IMR-90 (cell line): ENCODE data around the gene FBXL13. TPM values are rescaled to one million over a fixed set of nuclear protein-coding genes. Genes with fewer than 3 reads are reported as not detected.

Experiments
- ATAC-seq: fragments of 200-7000 bp; cut with Tn5 transposase; 2 replicates; pipeline ENCODE4 v1.9.1; 2020; ENCODE audit warnings: low read depth, mild to moderate bottlenecking, moderate library complexity
- BruUV-seq: library from RNA; stranded (reverse); fragments of 400-500 nt; replicated peaks from 2 replicates; lab custom pipeline; 2021; lab: Mats Ljungman, UMichigan
- CTCF ChIA-PET: fragments of 300-600 bp; formaldehyde crosslinking; extraction: SDS; loops from one replicate; lab custom pipeline; 2021; ENCODE audit warnings: antibody characterized with exemption; lab: Yijun Ruan, JAX
- POLR2A ChIA-PET: fragments of 300-600 bp; sonication (Branson Sonifier 250); formaldehyde crosslinking; loops from one replicate; lab custom pipeline; 2022; ENCODE audit warnings: antibody characterized with exemption; ENCODE audit not compliant: unreplicated experiment; lab: Charles Lee
- DNase-seq: peaks from one replicate; pipeline ENCODE4 v3.0.0; 2013
- H2AFZ ChIP-seq: replicated peaks from 2 replicates; pipeline ENCODE3; 2013; ENCODE audit warnings: low read length, mild to moderate bottlenecking; ENCODE audit not compliant: poor library complexity
- H2AK5ac ChIP-seq: 2 replicates; pipeline ENCODE4 v1.6.1; 2013; ENCODE audit warnings: low read depth, low read length, inconsistent platforms
- H2AK9ac ChIP-seq: replicated peaks from 2 replicates; pipeline ENCODE3; 2013; ENCODE audit warnings: mild to moderate bottlenecking, low read depth, low read length, moderate library complexity; ENCODE audit not compliant: poor library complexity
- H2BK120ac ChIP-seq: 2 replicates; pipeline ENCODE4 v1.6.1; 2013; ENCODE audit warnings: low read depth, low read length, inconsistent platforms
- H2BK15ac ChIP-seq: 3 replicates; pipeline ENCODE4 v1.6.1; 2013; ENCODE audit warnings: low read depth, low read length, inconsistent platforms
- H2BK20ac ChIP-seq: 2 replicates; pipeline ENCODE4 v1.6.1; 2013; ENCODE audit warnings: low read depth, mild to moderate bottlenecking, inconsistent platforms, low read length, moderate library complexity
- H2BK5ac ChIP-seq: 2 replicates; pipeline ENCODE4 v1.6.1; 2013; ENCODE audit warnings: mild to moderate bottlenecking, low read depth, low read length, inconsistent platforms; ENCODE audit not compliant: poor library complexity, severe bottlenecking
- H3K14ac ChIP-seq: replicated peaks from 2 replicates; pipeline ENCODE4 v1.6.1; 2013; ENCODE audit warnings: low read depth, low read length, inconsistent platforms
- H3K18ac ChIP-seq: 2 replicates; pipeline ENCODE4 v1.6.1; 2013; ENCODE audit warnings: low read depth, low read length, control low read depth
- H3K23ac ChIP-seq: 2 replicates; pipeline ENCODE4 v1.6.1; 2013; ENCODE audit warnings: low read depth, low read length, inconsistent platforms
- H3K27ac ChIP-seq: 2 replicates; pipeline ENCODE4 v1.5.1; 2013; ENCODE audit warnings: mild to moderate bottlenecking, control low read depth, low read length; ENCODE audit not compliant: insufficient read depth
- H3K27me3 ChIP-seq: 2 replicates; pipeline ENCODE4 v1.6.1; 2013; ENCODE audit warnings: low read length; ENCODE audit not compliant: control insufficient read depth, insufficient read depth
- H3K36me3 ChIP-seq: 2 replicates; pipeline ENCODE4 v1.6.1; 2013; ENCODE audit warnings: low read length, mixed read lengths; ENCODE audit not compliant: control insufficient read depth, insufficient read depth
- H3K4ac ChIP-seq: 2 replicates; pipeline ENCODE4 v1.6.1; 2013; ENCODE audit warnings: low read depth, low read length, inconsistent platforms
- H3K4me1 ChIP-seq: 2 replicates; pipeline ENCODE4 v1.6.1; 2013; ENCODE audit warnings: low read length, mixed read lengths; ENCODE audit not compliant: control insufficient read depth, insufficient read depth
- H3K4me2 ChIP-seq: 2 replicates; pipeline ENCODE4 v1.6.1; 2013; ENCODE audit warnings: low read depth, mild to moderate bottlenecking, control low read depth, low read length, moderate library complexity
- H3K4me3 ChIP-seq: 2 replicates; pipeline ENCODE4 v1.5.1; 2013; ENCODE audit warnings: low read depth, mild to moderate bottlenecking, control low read depth, low read length, moderate library complexity; ENCODE audit not compliant: insufficient read depth
- H3K56ac ChIP-seq: 2 replicates; pipeline ENCODE4 v1.6.1; 2013; ENCODE audit warnings: low read length, inconsistent platforms; ENCODE audit not compliant: insufficient read depth; ENCODE audit errors: extremely low read depth
- H3K79me1 ChIP-seq, 2 experiments: 2 replicates each; pipeline ENCODE4 v1.6.1; 2013; ENCODE audit warnings: low read length in 2 of 2, inconsistent platforms in 1 of 2, low read depth in 1 of 2
- H3K9ac ChIP-seq: 2 replicates; pipeline ENCODE4 v1.6.1; 2013; ENCODE audit warnings: low read depth, low read length, control low read depth
- H3K9me1 ChIP-seq: 2 replicates; pipeline ENCODE4 v1.6.1; 2013; ENCODE audit warnings: low read length, inconsistent platforms; ENCODE audit not compliant: insufficient read depth
- H3K9me3 ChIP-seq: 2 replicates; pipeline ENCODE4 v1.6.1; 2013; ENCODE audit warnings: low read length; ENCODE audit not compliant: control insufficient read depth, insufficient read depth
- H4K20me1 ChIP-seq: 2 replicates; pipeline ENCODE4 v1.6.1; 2013; ENCODE audit warnings: low read length, inconsistent platforms; ENCODE audit not compliant: insufficient read depth
- H4K5ac ChIP-seq: 2 replicates; pipeline ENCODE4 v1.6.1; 2013; ENCODE audit warnings: mild to moderate bottlenecking, low read depth, low read length, control low read depth
- H4K8ac ChIP-seq, 2 experiments: 2 replicates each; pipeline ENCODE4 v1.6.1; 2013; ENCODE audit warnings: low read depth in 2 of 2, low read length in 2 of 2, control low read depth in 1 of 2, inconsistent platforms in 1 of 2
- H4K91ac ChIP-seq: 2 replicates; pipeline ENCODE4 v1.6.1; 2013; ENCODE audit warnings: low read depth, low read length, inconsistent platforms; ENCODE audit not compliant: insufficient read depth
- BHLHE40 ChIP-seq: fragments of 150-350 bp; IDR thresholded peaks from 2 replicates; pipeline ENCODE4 v1.6.1; 2016; ENCODE audit warnings: mild to moderate bottlenecking, low read depth, low read length
- CEBPB ChIP-seq: IDR thresholded peaks from 2 replicates; pipeline ENCODE4 v1.6.1; 2012; ENCODE audit warnings: low read depth, low read length, improper control_type of control experiment
- CHD1 ChIP-seq: IDR thresholded peaks from 2 replicates; pipeline ENCODE4 v1.6.1; 2012; ENCODE audit warnings: low read depth, low read length, improper control_type of control experiment
- FOS ChIP-seq: fragments of 150-350 bp; IDR thresholded peaks from 2 replicates; pipeline ENCODE4 v1.6.1; 2016; ENCODE audit warnings: low read depth, low read length
- MAFK ChIP-seq: IDR thresholded peaks from 2 replicates; pipeline ENCODE4 v1.6.1; 2012; ENCODE audit warnings: low read depth, low read length, improper control_type of control experiment
- MAZ ChIP-seq: IDR thresholded peaks from 2 replicates; pipeline ENCODE4 v1.6.1; 2012; ENCODE audit warnings: low read depth, mild to moderate bottlenecking, low read length, improper control_type of control experiment, moderate library complexity, borderline replicate concordance
- MXI1 ChIP-seq: IDR thresholded peaks from 2 replicates; pipeline ENCODE4 v1.6.1; 2012; ENCODE audit warnings: low read depth, mild to moderate bottlenecking, low read length, moderate library complexity, borderline replicate concordance
- NFE2L2 ChIP-seq: fragments of 150-350 bp; IDR thresholded peaks from 2 replicates; pipeline ENCODE4 v1.6.1; 2016; ENCODE audit warnings: low read depth, mild to moderate bottlenecking, low read length
- POLR2A ChIP-seq: IDR thresholded peaks from 2 replicates; pipeline ENCODE4 v1.6.1; 2012; ENCODE audit warnings: mild to moderate bottlenecking, low read depth, low read length
- RAD21 ChIP-seq: IDR thresholded peaks from 2 replicates; pipeline ENCODE4 v1.6.1; 2012; ENCODE audit warnings: low read length, improper control_type of control experiment
- RCOR1 ChIP-seq: IDR thresholded peaks from 2 replicates; pipeline ENCODE4 v1.6.1; 2012; ENCODE audit warnings: mild to moderate bottlenecking, low read length, improper control_type of control experiment; ENCODE audit not compliant: insufficient replicate concordance
- RFX5 ChIP-seq: IDR thresholded peaks from 2 replicates; pipeline ENCODE4 v1.8.0; 2012; ENCODE audit warnings: low read depth, mild to moderate bottlenecking, low read length, moderate library complexity
- SMC3 ChIP-seq: fragments of 150-350 bp; IDR thresholded peaks from 2 replicates; pipeline ENCODE4 v1.6.1; 2016; ENCODE audit warnings: low read depth, mild to moderate bottlenecking, antibody characterized with exemption, low read length, moderate library complexity
- WGBS, 2 experiments: methylation state at CpG; one replicate each; pipeline versions ENCODE4 v1.1.5 to v1.1.7; 2013; ENCODE audit warnings: missing lambda C conversion rate in 2 of 2; ENCODE audit not compliant: insufficient read length in 1 of 2; ENCODE audit errors: extremely low coverage in 2 of 2; 5-methylcytosine and 5-hydroxymethylcytosine counted together
- dilution Hi-C: fragments of 300-500 bp; cut with HindIII; formaldehyde crosslinking; loops from one replicate; pipeline ENCODE4 v1.14.3; 2018; ENCODE audit warnings: low sequenced_read_pairs; ENCODE audit not compliant: unreplicated experiment
- in situ Hi-C: fragments of 300-500 bp; cut with MboI; formaldehyde crosslinking; loops from 3 replicates; pipeline ENCODE4 v1.14.3; 2019; ENCODE audit warnings: low sequenced_read_pairs, inconsistent platforms, mixed read lengths
- intact Hi-C: fragments of 100-400 bp; cut with micrococcal nuclease; formaldehyde crosslinking; loops from 2 replicates; pipeline ENCODE4 v1.10.0; 2022
- polyA plus RNA-seq, 3 experiments: library from polyadenylated mRNA; depleted of rRNA; stranded (reverse); fragments of >200 nt; gene quantifications; 2 replicates each; pipeline ENCODE4 v1.2.3, GENCODE V29; 2012; ENCODE audit warnings: low replicate concordance in 1 of 3
- total RNA-seq: library from RNA; depleted of rRNA; stranded (reverse); fragments of >200 nt; gene quantifications from 2 replicates; pipeline ENCODE4 v1.2.3, GENCODE V29; 2012
- TF ChIP-seq, protein P1 (sequence below): fragments of 150-350 bp; IDR thresholded peaks from 2 replicates; pipeline ENCODE4 v1.6.1; 2017; ENCODE audit warnings: mild to moderate bottlenecking, antibody characterized with exemption, low read length, low read depth
- TF ChIP-seq, protein P2 (sequence below): conservative IDR thresholded peaks from 2 replicates; pipeline ENCODE4 v1.5.1; 2012; ENCODE audit warnings: mild to moderate bottlenecking, low read depth, low read length, improper control_type of control experiment

Gene FBXL13
- total and polyA plus RNA-seq, 2 of the 4 experiments (the other 2 are of a cell fraction): 0.24 to 0.36 TPM

- Histone ChIP-seq H2BK5ac (no peak overlapping the region), H3K4ac (no peak overlapping the region), H3K36me3 (peaks cover 9% of the 10 kb centered on the region), H2AK5ac (no peak overlapping the region), H3K27me3 (no peaks in the 10 kb centered on the region), H3K9ac (no peak overlapping the region), H3K9me3 (no peaks in the 10 kb centered on the region), H3K9me1 (peaks cover 3% of the 10 kb centered on the region; the same call in 1 of the 2 replicates), H3K14ac (no peak overlapping the region), H3K4me3 (no peak overlapping the region), H3K56ac (no peak overlapping the region), H2BK20ac (no peak overlapping the region), H3K79me1 (no peaks in the 10 kb centered on the region), H4K5ac (no peak overlapping the region), H2BK15ac (no peak overlapping the region), H3K27ac (no peak overlapping the region), H3K4me1 (no peaks in the 10 kb centered on the region), H2AK9ac (no peak overlapping the region), H4K91ac (no peak overlapping the region), H3K18ac (no peak overlapping the region), H3K4me2 (no peak overlapping the region), H2AFZ (no peak overlapping the region), H4K8ac (no peak overlapping the region), H2BK120ac (no peak overlapping the region), H3K23ac (no peak overlapping the region), H4K20me1 (no peaks in the 10 kb centered on the region)
- no CpG with 5 or more reads among the region's 3 CpGs for WGBS, 2 experiments
- ChIA-PET CTCF (no interaction called here), POLR2A (no interaction called here)
- in situ Hi-C loops (no loop called here), dilution Hi-C loops (no loop called here), intact Hi-C loops (no loop called here)
- ATAC-seq (no peak), DNase-seq (no peak)
- TF ChIP-seq RAD21 (no peak), RCOR1 (no peak), POLR2A (no peak), SMC3 (no peak), CEBPB (no peak), FOS (no peak), BHLHE40 (no peak), MAZ (no peak), RFX5 (no peak), CHD1 (no peak), MAFK (no peak), NFE2L2 (no peak), MXI1 (no peak)
- TF ChIP-seq, protein P1, sequence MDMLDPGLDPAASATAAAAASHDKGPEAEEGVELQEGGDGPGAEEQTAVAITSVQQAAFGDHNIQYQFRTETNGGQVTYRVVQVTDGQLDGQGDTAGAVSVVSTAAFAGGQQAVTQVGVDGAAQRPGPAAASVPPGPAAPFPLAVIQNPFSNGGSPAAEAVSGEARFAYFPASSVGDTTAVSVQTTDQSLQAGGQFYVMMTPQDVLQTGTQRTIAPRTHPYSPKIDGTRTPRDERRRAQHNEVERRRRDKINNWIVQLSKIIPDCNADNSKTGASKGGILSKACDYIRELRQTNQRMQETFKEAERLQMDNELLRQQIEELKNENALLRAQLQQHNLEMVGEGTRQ: no peak
- TF ChIP-seq, protein P2, sequence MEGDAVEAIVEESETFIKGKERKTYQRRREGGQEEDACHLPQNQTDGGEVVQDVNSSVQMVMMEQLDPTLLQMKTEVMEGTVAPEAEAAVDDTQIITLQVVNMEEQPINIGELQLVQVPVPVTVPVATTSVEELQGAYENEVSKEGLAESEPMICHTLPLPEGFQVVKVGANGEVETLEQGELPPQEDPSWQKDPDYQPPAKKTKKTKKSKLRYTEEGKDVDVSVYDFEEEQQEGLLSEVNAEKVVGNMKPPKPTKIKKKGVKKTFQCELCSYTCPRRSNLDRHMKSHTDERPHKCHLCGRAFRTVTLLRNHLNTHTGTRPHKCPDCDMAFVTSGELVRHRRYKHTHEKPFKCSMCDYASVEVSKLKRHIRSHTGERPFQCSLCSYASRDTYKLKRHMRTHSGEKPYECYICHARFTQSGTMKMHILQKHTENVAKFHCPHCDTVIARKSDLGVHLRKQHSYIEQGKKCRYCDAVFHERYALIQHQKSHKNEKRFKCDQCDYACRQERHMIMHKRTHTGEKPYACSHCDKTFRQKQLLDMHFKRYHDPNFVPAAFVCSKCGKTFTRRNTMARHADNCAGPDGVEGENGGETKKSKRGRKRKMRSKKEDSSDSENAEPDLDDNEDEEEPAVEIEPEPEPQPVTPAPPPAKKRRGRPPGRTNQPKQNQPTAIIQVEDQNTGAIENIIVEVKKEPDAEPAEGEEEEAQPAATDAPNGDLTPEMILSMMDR: no peak
- no TSS peak for BruUV-seq
Measured at GRCh38 chr7:103100348-103100747, 25.8 kb upstream of the FBXL13 start.
